GM21367 (cell line): ENCODE measurements around the gene NSUN4.
"Not testable (repeated sequence)": the region's sequence is repeated elsewhere in the genome, so short reads cannot be mapped to it uniquely, and the experiment has no call there.

Experiments used
- ATAC-seq: cut with Tn5 transposase; IDR thresholded peaks from one replicate; pipeline ENCODE4 v1.9.1; 2021; ENCODE audit not compliant: unreplicated experiment

Gene NSUN4

GRCh38 chr1:46364612-46365011 lies 24.0 kb downstream of the NSUN4 start:
- ATAC-seq: no peak

- not testable (repeated sequence) for ATAC-seq
Observed at GRCh38 chr1:46365796-46366195, 25.2 kb downstream of the NSUN4 start.

GRCh38 chr1:46367072-46367471 lies 26.5 kb downstream of the NSUN4 start:
- no peak for ATAC-seq

GRCh38 chr1:46367701-46368100 lies 27.1 kb downstream of the NSUN4 start:
- not testable (repeated sequence) for ATAC-seq

- ATAC-seq: no peak
Observed at GRCh38 chr1:46368791-46369190, 28.2 kb downstream of the NSUN4 start.

GRCh38 chr1:46369542-46370213 lies 29.1 kb downstream of the NSUN4 start:
- ATAC-seq: no peak

GRCh38 chr1:46370214-46370633 lies 29.6 kb downstream of the NSUN4 start:
- ATAC-seq: no peak

- no peak for ATAC-seq
Observed at GRCh38 chr1:46372431-46372830, 31.8 kb downstream of the NSUN4 start.

GRCh38 chr1:46379996-46380395 lies 39.4 kb downstream of the NSUN4 start:
- no peak for ATAC-seq

GRCh38 chr1:46380508-46380907 lies 39.9 kb downstream of the NSUN4 start:
- ATAC-seq: no peak

GRCh38 chr1:46393510-46393909 lies 52.9 kb downstream of the NSUN4 start:
- no peak for ATAC-seq

- no peak for ATAC-seq
Observed at GRCh38 chr1:46394108-46394871, 53.7 kb downstream of the NSUN4 start, which contains the start of gene FAAH. Gene FAAH, plus strand, starts transcription at chr1:46394317. Its CDS starts 32 bp downstream, at chr1:46394349.

- ATAC-seq: no peak
Observed at GRCh38 chr1:46394872-46395465, 54.4 kb downstream of the NSUN4 start.

- no peak for ATAC-seq
Observed at GRCh38 chr1:46396441-46397398, 56.1 kb downstream of the NSUN4 start.

- ATAC-seq: no peak
Observed at GRCh38 chr1:46399307-46399706, 58.7 kb downstream of the NSUN4 start.

GRCh38 chr1:46400421-46400820 lies 59.8 kb downstream of the NSUN4 start:
- no peak for ATAC-seq

- no peak for ATAC-seq
Observed at GRCh38 chr1:46401154-46401913, 60.7 kb downstream of the NSUN4 start.

GRCh38 chr1:46401964-46402626 lies 61.5 kb downstream of the NSUN4 start:
- no peak for ATAC-seq

- ATAC-seq: no peak
Observed at GRCh38 chr1:46403916-46404315, 63.3 kb downstream of the NSUN4 start.
